Measurements from ENCODE around the gene CYP27C1. TPM values are rescaled to one million over a fixed set of nuclear protein-coding genes. Genes with fewer than 3 reads are reported as not detected.

Gene CYP27C1
- total and polyA plus RNA-seq, 9 of the 15 experiments (the other 6 are each of a cell fraction or from before 2014, with no cell fraction given): not detected

DNA sequence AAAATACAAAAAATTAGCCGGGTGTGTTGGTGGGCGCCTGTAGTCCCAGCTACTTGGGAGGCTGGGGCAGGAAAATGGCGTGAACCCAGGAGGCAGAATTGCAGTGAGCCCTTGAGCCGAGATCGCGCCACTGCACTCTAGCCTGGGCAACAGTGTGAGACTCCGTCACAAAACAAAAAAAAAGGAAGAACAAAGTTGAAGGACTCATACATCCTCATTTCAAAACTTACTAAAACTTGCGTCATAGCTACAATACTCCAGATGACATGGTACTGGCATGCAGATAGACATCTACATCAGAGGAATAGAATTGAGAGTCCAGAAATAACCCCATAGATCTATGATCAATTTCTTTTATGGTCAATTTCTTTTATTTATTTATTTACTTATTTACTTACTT lies 13.6 kb upstream of the CYP27C1 start:
- H3K4me2 ChIP-seq (ENCODE audit: insufficient read depth, low read length): no peak overlapping the region
- DNase-seq (ENCODE audit: extremely low read depth in 1 of 4, low spot score in 3 of 4): no peak
- no peak overlapping the region for H2AFZ ChIP-seq (ENCODE audit: low read depth, low read length)
- 32% methylated on average over 8 of the region's 8 CpGs for WGBS (ENCODE audit: insufficient coverage, low coverage, missing lambda C conversion rate)
- H3K27me3 ChIP-seq (ENCODE audit: control insufficient read depth in 2 of 2, insufficient read depth in 2 of 2, low read length in 2 of 2): peaks cover 7 to 25% of the 10 kb centered on the region in 2 experiments
- H4K20me1 ChIP-seq (replicated peaks; ENCODE audit: control insufficient read depth, insufficient read depth, low read length): no peaks in the 10 kb centered on the region
- H3K4me1 ChIP-seq (replicated peaks in 1 of 2; ENCODE audit: control insufficient read depth in 2 of 2, insufficient read depth in 2 of 2, low read length in 2 of 2): no peaks in the 10 kb centered on the region
- no peaks in the 10 kb centered on the region for H3K79me2 ChIP-seq (ENCODE audit: control insufficient read depth, insufficient read depth, low read length)
- TF ChIP-seq ERF (CRISPR knock-in tag; IDR thresholded peaks at IDR 0.05) (no peak), TRIM24 (IDR thresholded peaks at IDR 0.05) (0 out of 4 replicates have a peak, but pooled peaks of 1 of the 2 experiments have one; percentile 11)
- no peak for FAIRE-seq
- no peak overlapping the region for H3K9ac ChIP-seq (ENCODE audit: insufficient read depth in 1 of 2, low read depth in 2 of 2, low read length in 2 of 2)
- no peaks in the 10 kb centered on the region for H3K9me3 ChIP-seq (replicated peaks; ENCODE audit: control insufficient read depth, insufficient read depth, low read depth, low read length)
- in situ Hi-C loops (cut with MboI) (no loop called here), intact Hi-C loops (cut with micrococcal nuclease) (no loop called here)
- no peaks in the 10 kb centered on the region for H3K36me3 ChIP-seq (ENCODE audit: control insufficient read depth, insufficient read depth, low read length)
- no TSS peak for BruUV-seq (replicated peaks)
- ChIA-PET CTCF (ENCODE audit: low intra/inter-chr PET ratio) (no interaction called here), POLR2A (no interaction called here)
- H3K4me3 ChIP-seq: no peak overlapping the region
- no peak overlapping the region for H3K27ac ChIP-seq (ENCODE audit: extremely low read depth, low read depth, low read length)
- no peak for ATAC-seq
- H3K9me1 ChIP-seq (ENCODE audit: control insufficient read depth, insufficient read depth, low read length): no peaks in the 10 kb centered on the region

- FAIRE-seq (no peak), DNase-seq (ENCODE audit: extremely low read depth in 1 of 4, low spot score in 3 of 4) (no peak), ATAC-seq (no peak; the same call in 2 of the 3 replicates)
- CTCF ChIA-PET (ENCODE audit: low intra/inter-chr PET ratio): no interaction called here
- TF ChIP-seq ZKSCAN8 (CRISPR knock-in tag; IDR thresholded peaks at IDR 0.05): no peak
- no peak for TF ChIP-seq CEBPG (CRISPR knock-in tag; IDR thresholded peaks at IDR 0.05)
- 0 out of 4 replicates have a peak, but pooled peaks of 1 of the 2 experiments have one; percentile 15 for TF ChIP-seq CEBPG (tag; conservative IDR thresholded peaks at IDR 0.05 in 1 of 2, IDR thresholded peaks at IDR 0.05 in 1 of 2)
- no peaks in the 10 kb centered on the region for H4K20me1 ChIP-seq (replicated peaks; ENCODE audit: control insufficient read depth, insufficient read depth, low read length)
- H2AFZ ChIP-seq (ENCODE audit: low read depth, low read length): no peak overlapping the region
- H3K27me3 ChIP-seq (ENCODE audit: control insufficient read depth in 2 of 2, insufficient read depth in 2 of 2, low read length in 2 of 2): peaks cover 20 to 48% of the 10 kb centered on the region in 2 experiments
- H3K9ac ChIP-seq (ENCODE audit: insufficient read depth in 1 of 2, low read depth in 2 of 2, low read length in 2 of 2): no peak overlapping the region
- H3K27ac ChIP-seq (ENCODE audit: extremely low read depth, low read depth, low read length): no peak overlapping the region
- POLR2A ChIA-PET: interaction anchor here (0.9 kb wide), 1 partner anchor 14 kb away, joined by 3 read pairs; no protein-coding TSS in a partner anchor
- no peaks in the 10 kb centered on the region; a peak in 1 of 5 replicates for H3K4me1 ChIP-seq (replicated peaks in 1 of 2; ENCODE audit: control insufficient read depth in 2 of 2, insufficient read depth in 2 of 2, low read length in 2 of 2)
- 3% methylated on average over 6 of the region's 6 CpGs for WGBS (ENCODE audit: insufficient coverage, low coverage, missing lambda C conversion rate)
- intact Hi-C loops (cut with micrococcal nuclease): no loop called here
- in situ Hi-C loops (cut with MboI): no loop called here
- H3K9me1 ChIP-seq (ENCODE audit: control insufficient read depth, insufficient read depth, low read length): no peaks in the 10 kb centered on the region
- BruUV-seq (replicated peaks): no TSS peak
- H3K79me2 ChIP-seq (ENCODE audit: control insufficient read depth, insufficient read depth, low read length): no peaks in the 10 kb centered on the region
- H3K9me3 ChIP-seq (replicated peaks; ENCODE audit: control insufficient read depth, insufficient read depth, low read depth, low read length): no peaks in the 10 kb centered on the region
- no peak overlapping the region for H3K4me3 ChIP-seq
- H3K4me2 ChIP-seq (ENCODE audit: insufficient read depth, low read length): no peak overlapping the region
- H3K36me3 ChIP-seq (ENCODE audit: control insufficient read depth, insufficient read depth, low read length): no peaks in the 10 kb centered on the region
Measured at GRCh38 chr2:127231130-127231865, 11.2 kb upstream of the CYP27C1 start.
